Measurements from ENCODE around the gene PRADC1. TPM values are rescaled to one million over a fixed set of nuclear protein-coding genes. Genes with fewer than 3 reads are reported as not detected.

The PRADC1 gene
- total RNA-seq, 1 experiment from 2014 or later: 8.6 TPM

DNA sequence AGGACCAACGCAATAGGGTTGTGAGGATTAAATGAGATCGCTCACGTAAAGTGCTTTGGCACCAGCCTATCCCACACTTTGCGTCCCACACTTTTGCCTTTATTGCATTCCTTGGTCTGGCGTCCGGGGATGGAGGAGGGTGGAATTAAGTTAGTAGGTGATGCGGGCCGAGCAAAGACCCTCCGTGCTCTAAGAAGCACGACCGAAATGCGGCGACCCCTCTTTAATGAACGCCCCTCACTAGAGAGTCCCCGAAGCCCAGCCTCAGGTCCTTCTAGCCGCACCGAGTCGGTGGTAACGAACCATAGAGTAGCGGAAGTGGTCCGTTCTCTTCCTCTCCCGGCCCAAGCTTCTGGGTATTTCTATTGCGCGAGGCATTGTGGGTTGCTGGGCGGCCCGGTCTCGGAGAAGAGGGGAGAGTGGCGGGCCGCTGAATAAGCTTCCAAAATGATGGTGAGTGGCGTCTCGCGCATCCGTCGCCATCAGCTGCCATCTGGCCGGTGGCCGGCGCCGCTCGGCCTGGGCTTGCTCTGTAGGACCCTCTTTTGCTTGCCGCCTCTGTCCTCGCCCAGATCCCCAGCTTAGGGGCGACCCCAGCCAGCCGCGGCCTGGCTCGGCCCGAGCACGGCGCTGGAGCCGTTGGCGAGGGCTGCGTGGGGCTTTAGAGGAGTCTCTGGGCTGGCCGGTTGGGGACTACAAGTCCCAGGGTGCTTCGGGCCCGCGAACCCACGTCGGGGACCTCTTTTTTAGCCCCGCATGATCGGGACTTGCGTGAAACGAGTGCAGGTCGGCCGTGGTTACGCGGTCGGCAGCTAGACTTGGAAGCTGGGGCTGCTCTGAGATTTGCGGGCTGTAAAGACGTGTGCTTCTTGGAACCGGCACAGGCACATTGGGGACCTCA, 1.1 kb upstream of the PRADC1 start, which contains the start of gene CCT7:
TSS of gene CCT7 (plus strand) at position 377 of the 901 bp plus-strand sequence. CDS start at position 448, 71 bp downstream.
- Histone ChIP-seq H3K79me2 (ENCODE audit: insufficient read depth, low read length) (peaks cover 53% of the 10 kb centered on the region), H3K4me3 (replicated peaks in 1 of 2; ENCODE audit: low read depth in 1 of 2, low read length in 2 of 2) (peak within 1 kb of the TSS; percentile 90 to 93), H3K9me3 (ENCODE audit: control insufficient read depth in 1 of 2, insufficient read depth in 1 of 2, low read depth in 1 of 2, low read length in 2 of 2) (no peaks in the 10 kb centered on the region), H3K4me2 (ENCODE audit: low read length) (peak within 1 kb of the TSS; percentile 87), H3K9me2 (ENCODE audit: insufficient read depth) (no peaks in the 10 kb centered on the region), H3K27ac (ENCODE audit: low read depth, low read length) (peak within 1 kb of the TSS; percentile 88), H3K36me3 (ENCODE audit: control insufficient read depth in 1 of 2, insufficient read depth in 2 of 2, low read length in 2 of 2) (peaks cover 19 to 27% of the 10 kb centered on the region in 2 experiments), H3K4me1 (ENCODE audit: control insufficient read depth in 1 of 2, insufficient read depth in 2 of 2, low read length in 2 of 2) (peaks cover 10 to 27% of the 10 kb centered on the region in 2 experiments; a peak in 3 of 4 replicates), H3K9ac (ENCODE audit: low read length) (peak within 1 kb of the TSS; percentile 95), H2AFZ (ENCODE audit: low read depth, low read length, poor library complexity, severe bottlenecking) (no peak within 1 kb of the TSS), H3K27me3 (ENCODE audit: insufficient read depth, low read length) (no peaks in the 10 kb centered on the region), H4K20me1 (ENCODE audit: insufficient read depth) (peaks cover 24% of the 10 kb centered on the region; the same call in 1 of the 2 replicates)
- TSS peak; percentile 68 for BruUV-seq (replicated peaks)
- POLR2A ChIA-PET: interaction anchor here (0.6 to 2.0 kb wide), 13 partner anchors 9 to 1218 kb away, joined by 3 to 8 read pairs (median 4); partner anchors contain the start of genes ALMS1, FBXO41 and SMYD5
- CTCF ChIA-PET: interaction anchor here (1.1 to 2.0 kb wide), 4 partner anchors 22 to 260 kb away, joined by 3 to 6 read pairs (median 4); no protein-coding TSS in a partner anchor
- intact Hi-C loops (cut with micrococcal nuclease): loop anchor here (1.0 to 10.0 kb wide), 2 partner anchors 20 to 1221 kb away; partner anchors contain the start of genes INO80B, SMYD5 and WBP1
- RAD21 ChIA-PET (ENCODE audit: low non-redundant PET in 1 of 2, low total read pairs in 2 of 2, uncharacterized antibody in 2 of 2, unreplicated experiment in 2 of 2): no interaction called here
- DNase-seq (ENCODE audit: low read depth, low spot score): peak; percentile 81
- ATAC-seq: peak; percentile 66
- no peak for TF ChIP-seq RAD21 (IDR thresholded peaks at IDR 0.05; ENCODE audit: low read depth)
- TF ChIP-seq POLR2A (IDR thresholded peaks at IDR 0.05; ENCODE audit: borderline replicate concordance, extremely low read depth, insufficient read depth, insufficient read length): peak; percentile 97
- no peak for TF ChIP-seq ZNF274 (IDR thresholded peaks at IDR 0.05; ENCODE audit: low read depth, low read length)
- peak; percentile 95 for TF ChIP-seq ZFX (IDR thresholded peaks at IDR 0.05)
- TF ChIP-seq CEBPB (IDR thresholded peaks at IDR 0.05; ENCODE audit: low read depth): no peak
- TF ChIP-seq EZH2phosphoT487 (IDR thresholded peaks at IDR 0.05; ENCODE audit: borderline replicate concordance): no peak
- no peak for TF ChIP-seq FOSL1 (IDR thresholded peaks at IDR 0.05; ENCODE audit: low read depth)
- no peak for TF ChIP-seq TCF7L2 (IDR thresholded peaks at IDR 0.05; ENCODE audit: borderline replicate concordance, extremely low read depth, insufficient read depth, insufficient read length)
- TF ChIP-seq SP1 (IDR thresholded peaks at IDR 0.05; ENCODE audit: low read depth): 0 out of 2 replicates have a peak, but pooled peaks have one; percentile 50
- TF ChIP-seq, protein P1, sequence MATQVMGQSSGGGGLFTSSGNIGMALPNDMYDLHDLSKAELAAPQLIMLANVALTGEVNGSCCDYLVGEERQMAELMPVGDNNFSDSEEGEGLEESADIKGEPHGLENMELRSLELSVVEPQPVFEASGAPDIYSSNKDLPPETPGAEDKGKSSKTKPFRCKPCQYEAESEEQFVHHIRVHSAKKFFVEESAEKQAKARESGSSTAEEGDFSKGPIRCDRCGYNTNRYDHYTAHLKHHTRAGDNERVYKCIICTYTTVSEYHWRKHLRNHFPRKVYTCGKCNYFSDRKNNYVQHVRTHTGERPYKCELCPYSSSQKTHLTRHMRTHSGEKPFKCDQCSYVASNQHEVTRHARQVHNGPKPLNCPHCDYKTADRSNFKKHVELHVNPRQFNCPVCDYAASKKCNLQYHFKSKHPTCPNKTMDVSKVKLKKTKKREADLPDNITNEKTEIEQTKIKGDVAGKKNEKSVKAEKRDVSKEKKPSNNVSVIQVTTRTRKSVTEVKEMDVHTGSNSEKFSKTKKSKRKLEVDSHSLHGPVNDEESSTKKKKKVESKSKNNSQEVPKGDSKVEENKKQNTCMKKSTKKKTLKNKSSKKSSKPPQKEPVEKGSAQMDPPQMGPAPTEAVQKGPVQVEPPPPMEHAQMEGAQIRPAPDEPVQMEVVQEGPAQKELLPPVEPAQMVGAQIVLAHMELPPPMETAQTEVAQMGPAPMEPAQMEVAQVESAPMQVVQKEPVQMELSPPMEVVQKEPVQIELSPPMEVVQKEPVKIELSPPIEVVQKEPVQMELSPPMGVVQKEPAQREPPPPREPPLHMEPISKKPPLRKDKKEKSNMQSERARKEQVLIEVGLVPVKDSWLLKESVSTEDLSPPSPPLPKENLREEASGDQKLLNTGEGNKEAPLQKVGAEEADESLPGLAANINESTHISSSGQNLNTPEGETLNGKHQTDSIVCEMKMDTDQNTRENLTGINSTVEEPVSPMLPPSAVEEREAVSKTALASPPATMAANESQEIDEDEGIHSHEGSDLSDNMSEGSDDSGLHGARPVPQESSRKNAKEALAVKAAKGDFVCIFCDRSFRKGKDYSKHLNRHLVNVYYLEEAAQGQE (IDR thresholded peaks at IDR 0.05; ENCODE audit: low read depth): no peak
- TF ChIP-seq POLR2AphosphoS5 (IDR thresholded peaks at IDR 0.05; ENCODE audit: low read depth, low read length): peak; percentile 98
- peak; percentile 86; the same call in 1 of the 2 replicates for TF ChIP-seq MAX (IDR thresholded peaks at IDR 0.05)
- TF ChIP-seq CTCF (IDR thresholded peaks at IDR 0.05 in 2 of 3, conservative IDR thresholded peaks at IDR 0.05 in 1 of 3; ENCODE audit: borderline replicate concordance in 1 of 3, insufficient read depth in 1 of 3, low read depth in 2 of 3, low read length in 2 of 3): no peak
- no peak; the same call in 1 of the 2 replicates for TF ChIP-seq SRF (IDR thresholded peaks at IDR 0.05; ENCODE audit: low read depth)
- no peak; the same call in 1 of the 2 replicates for TF ChIP-seq ELF1 (IDR thresholded peaks at IDR 0.05; ENCODE audit: borderline replicate concordance, low read depth)
- TF ChIP-seq CBX3 (IDR thresholded peaks at IDR 0.05; ENCODE audit: low read depth): peak; percentile 67; the same call in 1 of the 2 replicates
- TF ChIP-seq SIN3A (IDR thresholded peaks at IDR 0.05; ENCODE audit: low read depth): peak; percentile 91
- TF ChIP-seq ZBTB33 (IDR thresholded peaks at IDR 0.05; ENCODE audit: extremely low read depth, insufficient replicate concordance, low read length): no peak

Measured in HCT116 (cell line).